GM12801 (cell line): ENCODE measurements around the gene RBM20.

Experiments
- TF ChIP-seq, protein P1 (sequence below): IDR thresholded peaks from one replicate; pipeline ENCODE4 v1.5.1; 2011; ENCODE audit warnings: control low read depth; ENCODE audit not compliant: insufficient read length; ENCODE audit errors: extremely low read depth

Gene RBM20

GRCh38 chr10:110764793-110765512 is 120.8 kb downstream of the RBM20 start:
- TF ChIP-seq, protein P1, sequence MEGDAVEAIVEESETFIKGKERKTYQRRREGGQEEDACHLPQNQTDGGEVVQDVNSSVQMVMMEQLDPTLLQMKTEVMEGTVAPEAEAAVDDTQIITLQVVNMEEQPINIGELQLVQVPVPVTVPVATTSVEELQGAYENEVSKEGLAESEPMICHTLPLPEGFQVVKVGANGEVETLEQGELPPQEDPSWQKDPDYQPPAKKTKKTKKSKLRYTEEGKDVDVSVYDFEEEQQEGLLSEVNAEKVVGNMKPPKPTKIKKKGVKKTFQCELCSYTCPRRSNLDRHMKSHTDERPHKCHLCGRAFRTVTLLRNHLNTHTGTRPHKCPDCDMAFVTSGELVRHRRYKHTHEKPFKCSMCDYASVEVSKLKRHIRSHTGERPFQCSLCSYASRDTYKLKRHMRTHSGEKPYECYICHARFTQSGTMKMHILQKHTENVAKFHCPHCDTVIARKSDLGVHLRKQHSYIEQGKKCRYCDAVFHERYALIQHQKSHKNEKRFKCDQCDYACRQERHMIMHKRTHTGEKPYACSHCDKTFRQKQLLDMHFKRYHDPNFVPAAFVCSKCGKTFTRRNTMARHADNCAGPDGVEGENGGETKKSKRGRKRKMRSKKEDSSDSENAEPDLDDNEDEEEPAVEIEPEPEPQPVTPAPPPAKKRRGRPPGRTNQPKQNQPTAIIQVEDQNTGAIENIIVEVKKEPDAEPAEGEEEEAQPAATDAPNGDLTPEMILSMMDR, result no peak

- TF ChIP-seq, protein P1, result no peak
Measured at GRCh38 chr10:110765513-110766319, 121.6 kb downstream of the RBM20 start.

GRCh38 chr10:110770243-110770642 is 126.1 kb downstream of the RBM20 start:
- TF ChIP-seq, protein P1, result no peak

DNA sequence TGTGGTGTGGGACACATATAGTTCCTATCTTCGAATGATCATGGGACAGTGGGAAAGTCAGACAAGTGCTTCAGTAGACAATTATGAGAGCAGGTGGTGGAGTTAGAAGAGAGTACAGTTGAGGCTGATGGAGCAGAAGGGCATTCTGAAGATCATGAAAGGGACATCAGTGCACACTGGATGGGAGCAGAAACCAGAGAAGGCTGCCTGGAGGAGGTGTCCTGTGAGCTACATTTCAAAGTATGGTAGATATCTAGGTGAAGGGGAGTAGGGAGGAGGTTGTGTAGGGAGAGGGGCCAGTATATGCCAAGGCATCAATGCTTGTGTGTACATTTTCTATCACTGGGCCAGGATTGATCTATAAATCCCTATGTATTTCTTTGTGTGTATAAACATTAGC is 127.3 kb downstream of the RBM20 start:
- TF ChIP-seq, protein P1, result no peak

GRCh38 chr10:110771991-110772390 is 127.9 kb downstream of the RBM20 start:
- TF ChIP-seq, protein P1, result no peak

- TF ChIP-seq, protein P1, result no peak
Measured at GRCh38 chr10:110772454-110773025, 128.4 kb downstream of the RBM20 start.

- TF ChIP-seq, protein P1, result no peak
Measured at GRCh38 chr10:110773693-110774068, 129.5 kb downstream of the RBM20 start.
